ENCODE measurements around the gene AK9. TPM values are rescaled to one million over a fixed set of nuclear protein-coding genes. Genes with fewer than 3 reads are reported as not detected.

AK9 gene
- total RNA-seq, 1 donor from 2014 or later, result 12.9 TPM

DNA sequence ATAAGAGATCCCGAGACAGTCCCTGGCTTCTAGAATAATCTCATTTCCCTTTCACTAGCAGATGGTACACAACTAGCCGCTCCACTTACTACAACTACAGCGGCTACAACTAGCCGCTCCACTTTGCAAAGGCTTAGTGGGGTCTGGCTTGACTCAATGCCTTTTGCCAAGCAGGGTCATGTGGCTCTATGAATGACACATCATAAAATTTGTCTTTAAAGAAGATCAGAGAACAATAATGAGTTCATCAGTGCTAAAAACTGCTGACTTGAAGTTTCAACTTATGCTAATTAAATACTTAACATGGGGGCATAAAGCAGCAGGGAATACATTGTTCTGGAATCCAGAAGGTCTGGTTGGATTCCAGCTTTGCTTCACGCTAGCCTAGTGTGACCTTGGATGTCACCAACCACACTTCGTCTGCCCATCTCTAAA is 233.4 kb downstream of the AK9 start:
- DNase-seq (ENCODE audit: low spot score), result no peak

DNA sequence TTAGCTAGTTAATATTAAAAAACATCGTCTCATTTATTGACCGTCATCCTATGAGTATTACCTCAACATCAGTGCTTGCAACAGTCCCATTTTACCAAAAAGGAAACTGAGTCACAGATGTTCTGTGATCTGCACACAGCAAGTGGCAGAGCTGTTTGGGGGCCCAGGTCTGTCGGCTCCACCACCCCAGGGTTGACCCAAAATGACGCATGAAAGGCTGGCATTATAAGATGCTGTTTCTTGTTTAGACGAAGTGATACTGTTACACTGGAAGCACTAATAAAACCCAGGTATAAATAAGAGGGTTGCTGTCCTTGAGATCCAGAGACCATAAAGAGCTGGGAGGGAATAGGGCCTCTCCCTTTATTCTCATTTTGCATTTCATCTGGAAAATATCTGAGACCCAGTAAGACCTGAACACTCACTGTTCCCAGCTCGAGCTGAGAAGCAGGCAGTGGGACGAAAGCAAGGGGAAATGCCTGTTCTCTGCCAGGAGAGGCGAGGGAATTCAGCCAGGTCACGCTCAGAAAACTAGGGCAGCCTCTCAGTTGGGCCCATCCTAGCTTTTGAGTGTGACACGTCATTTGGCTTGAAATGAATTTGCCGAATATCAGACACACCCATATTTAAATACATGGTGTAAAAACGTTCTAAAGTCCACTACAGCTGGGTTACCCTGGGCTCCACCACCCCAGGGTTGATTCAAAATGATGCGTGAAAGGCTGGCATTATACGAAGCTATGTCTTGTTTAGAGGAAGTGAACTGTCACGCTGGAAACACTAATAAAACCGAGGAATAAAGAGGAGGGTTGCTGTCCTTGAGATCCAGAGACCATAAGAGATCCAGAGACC is 234.1 kb downstream of the AK9 start:
- DNase-seq (ENCODE audit: low spot score), result no peak

DNA sequence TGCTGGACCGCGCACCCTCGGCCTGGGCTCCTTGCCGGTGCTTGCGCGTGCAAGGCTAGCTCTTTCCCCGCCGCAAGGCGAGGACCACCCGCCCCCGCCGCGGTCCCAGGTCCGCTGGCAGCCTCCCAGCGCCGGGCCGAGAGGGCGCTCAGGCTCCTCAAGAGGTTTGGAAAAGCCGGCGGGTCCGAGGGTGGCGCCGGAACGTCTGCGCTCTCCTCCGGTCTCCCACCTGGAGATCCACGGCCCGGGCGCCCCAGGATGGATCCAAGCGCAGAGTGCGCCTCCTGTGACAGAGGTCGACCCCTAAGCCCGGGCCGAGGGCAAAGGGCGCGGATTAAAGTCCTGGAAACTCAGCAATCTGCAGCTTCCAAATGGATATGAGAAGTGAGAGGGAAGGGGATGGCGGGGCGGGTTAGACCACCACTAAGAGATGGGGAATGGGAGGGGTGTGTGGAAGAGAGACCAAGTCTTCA is 234.9 kb downstream of the AK9 start:
- no peak for DNase-seq (ENCODE audit: low spot score)

DNA sequence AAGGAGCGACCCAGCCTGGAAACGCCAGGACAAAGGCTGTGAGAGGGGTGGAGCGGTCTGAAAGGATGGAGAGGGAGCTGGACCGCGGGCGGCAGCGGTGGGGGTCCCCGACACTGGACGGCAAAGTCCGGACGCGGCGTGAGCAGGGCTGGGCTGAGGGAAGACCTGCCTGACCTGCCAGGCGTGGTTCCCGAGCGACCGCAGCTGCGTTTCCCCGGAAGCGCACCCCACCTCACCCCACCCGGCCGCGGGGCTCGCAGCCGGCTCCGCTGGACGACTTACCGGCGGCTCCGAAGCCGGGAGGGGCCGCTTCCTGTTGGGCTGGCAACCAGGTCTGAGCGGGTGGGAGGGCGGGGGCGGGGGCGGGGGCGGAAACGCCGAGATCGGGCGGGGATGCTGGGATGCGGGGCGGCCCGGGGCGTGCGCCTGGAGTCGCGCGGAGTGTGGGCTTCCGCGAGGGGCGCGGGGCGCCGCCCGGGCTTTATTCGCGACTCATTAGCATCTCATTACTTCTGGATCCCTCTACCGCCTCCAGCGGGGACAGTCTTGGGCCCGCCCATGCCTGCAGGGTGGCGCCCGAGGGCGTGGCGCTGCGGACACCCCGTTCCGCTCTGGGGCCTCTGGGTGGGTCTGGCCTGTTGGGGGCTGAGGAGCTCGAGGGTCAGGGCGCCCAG is 235.4 kb downstream of the AK9 start, which contains the start of gene MICAL1:
TSS of gene MICAL1 (minus strand) at position 336 of the 674 bp plus-strand sequence. CDS start 1,576 bp downstream, outside the sequence.
- peak; percentile 77 for DNase-seq (ENCODE audit: low spot score)

DNA sequence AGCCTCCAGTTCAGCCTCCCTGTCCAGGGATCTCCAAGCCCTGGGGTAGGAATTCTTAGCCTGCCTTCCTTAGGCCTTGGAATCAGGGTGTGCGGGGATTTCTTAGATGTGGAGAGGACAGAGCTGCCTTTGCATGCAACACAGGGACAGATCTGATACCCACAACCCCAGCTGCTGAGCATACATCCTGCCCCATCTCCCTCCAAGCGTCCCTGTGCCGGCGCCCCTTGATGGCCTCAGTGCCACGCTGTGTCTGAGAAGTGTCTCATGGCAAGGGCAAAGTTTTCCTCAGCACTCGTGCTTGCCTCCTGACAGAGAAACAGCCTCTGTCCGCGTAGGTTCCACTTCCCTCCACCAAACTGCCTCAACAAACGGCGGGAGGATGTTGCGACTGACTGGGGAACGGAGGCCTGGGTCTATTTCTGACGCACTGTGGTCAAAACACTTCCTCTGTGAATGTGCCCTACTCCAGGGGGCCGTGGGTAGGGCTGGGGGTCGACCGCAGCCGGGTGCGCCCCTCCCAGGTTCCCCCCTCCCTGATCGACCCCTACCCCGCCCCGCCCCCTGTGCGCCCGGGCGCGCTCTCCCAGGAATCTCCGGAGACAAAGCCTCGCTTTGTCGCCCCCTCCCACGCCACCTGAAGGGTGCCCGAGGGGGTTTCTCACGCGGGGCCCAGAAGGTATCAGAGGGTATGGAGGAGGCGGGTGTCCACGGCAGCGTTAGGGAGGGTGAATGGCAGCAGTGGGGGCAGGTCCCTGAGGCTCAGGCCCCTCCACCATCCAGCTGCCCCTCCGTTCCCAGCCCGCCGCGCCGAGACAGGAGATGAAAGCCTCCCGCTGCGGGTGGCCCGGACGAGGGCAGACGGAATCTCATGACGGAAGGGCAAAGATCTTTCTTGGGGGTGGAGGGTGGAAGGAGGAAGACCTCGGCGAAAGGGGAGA is 236.2 kb downstream of the AK9 start:
- DNase-seq (ENCODE audit: low spot score), result peak; percentile 75

DNA sequence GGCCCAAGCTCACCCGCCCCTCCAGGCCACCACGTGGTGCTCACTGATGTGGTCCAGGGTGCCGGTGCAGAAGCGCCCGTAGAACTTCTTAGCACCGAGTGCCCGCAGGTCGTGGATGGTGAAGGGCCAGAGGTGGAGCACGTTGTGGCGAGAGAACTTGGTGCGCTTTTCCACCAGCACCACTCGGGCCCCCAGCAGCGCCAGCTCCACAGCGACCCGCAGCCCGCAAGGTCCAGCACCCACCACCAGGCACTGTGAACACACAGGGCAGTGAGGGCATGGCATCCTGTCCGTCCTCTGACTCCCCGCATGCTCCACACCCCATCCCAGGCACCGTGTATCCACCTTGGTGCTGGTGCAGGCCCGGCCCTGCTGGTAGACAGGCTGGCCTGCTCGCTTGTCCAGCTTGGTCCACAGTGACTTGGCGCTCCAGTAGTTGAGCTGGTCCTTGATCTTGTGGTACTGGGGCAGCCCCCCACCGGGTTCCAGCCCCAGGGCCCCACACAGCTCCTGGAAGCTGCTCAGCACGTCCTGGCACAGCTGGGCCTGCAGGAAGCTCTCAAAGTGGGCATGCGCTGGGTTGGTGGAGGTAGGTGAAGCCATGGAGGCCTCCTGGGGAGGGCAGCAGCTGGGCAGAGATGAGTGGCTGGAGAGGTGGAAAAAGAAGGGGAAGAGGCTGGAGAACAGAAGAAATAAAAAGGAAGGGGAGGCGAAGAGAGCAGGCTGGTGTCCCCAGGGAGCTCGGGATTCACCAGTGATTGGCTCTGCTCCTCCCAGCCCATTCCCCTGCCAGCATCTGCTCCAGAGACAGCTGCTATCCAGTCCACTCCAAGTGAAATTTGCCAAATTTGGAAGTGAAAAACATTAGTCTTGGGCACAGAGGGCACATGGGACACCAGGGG is 237.2 kb downstream of the AK9 start:
- peak; percentile 71 for DNase-seq (ENCODE audit: low spot score)

DNA sequence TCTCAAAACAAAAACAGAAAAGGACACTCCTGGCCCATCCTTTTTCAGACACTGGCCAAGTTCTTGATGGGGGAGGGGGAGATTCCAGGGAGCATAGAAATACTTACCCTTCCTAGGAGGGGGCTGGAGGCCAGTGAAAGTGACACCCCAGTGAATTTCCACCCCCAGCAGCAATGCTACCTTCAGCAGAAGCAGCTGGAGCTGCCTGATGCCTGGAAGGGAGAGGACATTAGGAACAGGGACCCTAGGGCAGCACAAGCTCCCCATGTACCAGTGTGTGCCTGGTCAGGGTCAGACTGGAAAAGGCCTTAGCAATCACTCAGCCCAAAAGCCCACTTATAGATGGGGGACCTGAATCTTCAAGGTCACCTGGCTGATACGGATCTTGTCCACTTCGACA is 237.8 kb downstream of the AK9 start:
- no peak for DNase-seq (ENCODE audit: low spot score)

DNA sequence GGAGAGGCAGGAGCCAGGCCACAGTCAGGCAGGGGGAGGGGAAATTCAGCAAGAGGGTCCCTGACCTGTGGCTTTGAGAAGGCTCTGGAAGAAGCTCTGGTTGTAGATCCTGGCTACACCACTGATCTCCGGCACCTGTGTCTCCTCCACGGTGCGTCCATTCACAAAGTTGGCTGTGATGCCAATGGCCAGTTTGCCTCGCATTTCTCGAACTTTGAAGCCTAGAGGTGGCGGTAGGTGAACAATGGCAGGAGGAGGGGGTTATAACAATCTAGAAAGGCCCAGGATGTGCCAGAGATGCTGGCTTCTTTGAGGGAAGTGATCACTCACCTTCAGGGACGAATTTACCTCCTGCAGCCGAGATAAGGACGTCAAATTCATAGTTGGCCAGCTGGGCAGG is 238.8 kb downstream of the AK9 start:
- DNase-seq (ENCODE audit: low spot score), result no peak

DNA sequence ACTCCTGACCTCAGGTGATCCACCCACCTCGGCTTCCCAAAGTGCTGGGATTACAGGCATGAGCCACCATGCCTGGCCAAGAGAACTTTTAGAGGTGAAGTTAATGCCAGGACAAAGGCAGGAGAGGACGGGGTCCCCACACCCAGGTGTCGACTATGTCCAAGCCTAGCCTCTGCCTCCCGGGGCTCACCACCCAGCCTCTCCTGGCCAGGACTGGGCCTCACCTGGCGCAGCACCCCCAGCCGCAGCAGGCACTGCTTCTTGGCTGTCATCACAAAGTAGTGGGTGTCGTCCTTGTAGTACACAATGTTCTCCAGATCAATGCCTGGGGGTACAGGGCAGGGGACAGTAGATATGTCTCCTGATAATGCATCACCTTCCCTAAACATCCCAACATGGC is 239.6 kb downstream of the AK9 start:
- no peak for DNase-seq (ENCODE audit: low spot score)

DNA sequence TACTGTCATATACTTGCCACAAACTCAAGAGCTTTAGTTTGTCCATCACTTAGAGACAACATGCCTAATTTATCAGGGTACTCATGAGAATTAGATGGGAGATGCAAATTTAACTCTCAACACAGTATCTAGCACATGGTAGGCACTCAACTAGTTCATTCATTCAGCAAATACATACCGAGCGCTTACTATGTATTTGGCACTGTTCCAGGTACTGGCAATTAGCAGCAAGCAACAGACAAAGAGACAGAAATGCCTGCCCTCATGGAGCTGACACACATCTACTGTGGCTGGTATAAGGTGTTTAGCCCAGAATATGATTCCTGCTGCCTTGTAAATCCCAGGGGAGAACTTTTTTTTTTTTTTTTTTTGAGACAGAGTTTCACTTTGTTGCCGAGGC is 240.2 kb downstream of the AK9 start:
- DNase-seq (ENCODE audit: low spot score), result no peak

DNA sequence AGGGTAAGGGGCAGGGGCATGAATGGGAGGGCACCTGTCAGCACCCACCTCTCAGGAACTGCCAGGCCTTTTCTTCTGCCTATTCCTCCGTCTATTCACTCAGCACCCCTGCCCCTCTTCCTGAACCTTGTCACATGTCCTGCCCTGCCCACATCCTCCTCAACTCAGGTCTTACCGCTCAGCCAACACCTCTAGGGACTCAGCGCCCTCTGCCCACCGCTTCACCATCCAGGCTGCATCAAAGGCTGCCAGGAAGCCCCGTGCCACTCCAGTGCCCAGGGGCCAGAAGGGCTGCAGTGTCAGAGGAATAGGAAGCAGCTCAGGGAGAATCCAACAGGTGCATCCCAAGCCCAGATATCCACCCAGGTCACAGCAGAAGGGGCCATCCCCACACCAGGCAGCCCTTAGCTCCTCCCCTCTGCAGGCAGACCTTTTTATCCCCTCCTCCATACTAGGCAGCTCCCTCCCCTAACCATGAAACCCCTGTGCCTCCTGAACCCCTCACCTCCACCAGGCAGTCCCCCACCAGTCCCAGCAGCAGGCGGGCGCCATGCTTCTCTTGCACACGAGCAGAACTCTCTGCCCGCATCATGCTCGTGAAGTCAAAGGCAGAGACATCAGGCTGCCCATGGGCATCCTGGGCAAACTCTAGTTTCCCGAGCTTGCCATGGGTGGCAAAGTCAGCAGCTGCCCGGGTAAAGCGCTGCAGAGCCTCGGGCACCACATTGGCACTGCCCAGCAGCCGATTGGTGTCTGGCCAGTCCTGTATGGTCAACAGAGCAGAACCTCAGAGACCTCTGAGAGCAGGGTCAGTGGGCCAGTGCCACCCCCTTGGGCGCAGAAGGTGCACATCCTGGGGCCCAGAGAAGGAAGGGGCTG is 241.0 kb downstream of the AK9 start:
- peak; percentile 48 for DNase-seq (ENCODE audit: low spot score)

DNA sequence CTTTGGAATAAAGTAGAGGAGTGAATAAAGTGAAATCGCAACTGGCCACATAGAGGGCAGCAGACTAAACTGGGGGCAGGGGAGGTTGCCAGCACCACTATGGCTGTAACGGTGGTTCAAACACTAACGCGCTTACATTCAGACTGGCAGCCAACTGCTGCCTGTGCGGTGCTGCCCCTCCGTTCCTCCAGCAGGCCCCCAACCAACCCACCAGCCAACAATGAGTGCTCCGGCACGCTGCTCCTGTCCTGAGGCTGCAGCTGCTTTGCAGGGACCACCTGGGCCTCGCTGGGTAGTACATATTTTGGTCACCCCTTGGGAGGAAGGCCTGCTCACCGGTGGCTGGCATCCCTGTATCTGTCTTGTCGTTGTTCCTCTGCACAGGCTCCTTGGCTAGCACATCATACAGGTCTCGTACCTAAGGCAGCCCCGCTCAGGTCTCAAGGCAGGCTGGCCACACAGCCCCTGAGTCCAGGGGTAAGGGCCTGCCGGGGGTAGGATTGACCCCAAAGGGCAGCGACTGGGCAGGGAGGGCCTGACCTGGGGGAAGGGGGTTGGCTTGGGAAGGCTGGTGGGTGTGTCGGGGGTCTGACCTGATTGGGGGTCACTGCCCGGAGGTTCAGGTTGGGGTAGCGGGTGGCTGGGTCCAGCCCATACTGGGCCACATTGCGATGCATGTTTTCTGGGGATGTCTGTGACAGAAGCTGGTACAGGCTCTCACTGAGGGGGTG is 241.8 kb downstream of the AK9 start:
- DNase-seq (ENCODE audit: low spot score), result no peak

DNA sequence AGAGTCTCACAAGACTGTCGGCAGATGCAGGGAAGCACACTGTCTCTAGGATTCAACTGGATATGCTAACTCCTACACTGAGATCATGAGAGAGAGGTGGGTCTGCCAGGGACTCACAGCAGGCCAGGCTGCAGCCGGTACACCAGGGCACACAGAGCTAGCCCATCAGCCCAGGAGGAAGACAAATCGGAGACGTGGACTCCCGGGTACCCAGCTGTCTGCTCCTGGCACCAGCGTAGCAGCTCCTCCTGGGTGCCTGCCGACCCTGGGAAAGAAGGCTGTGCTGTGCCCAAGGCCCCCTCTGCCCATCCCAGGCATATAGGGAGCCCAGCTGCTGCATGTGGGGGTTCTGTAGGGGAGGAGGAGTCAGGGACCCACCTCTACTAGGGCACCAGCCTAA is 242.4 kb downstream of the AK9 start:
- DNase-seq (ENCODE audit: low spot score), result no peak

DNA sequence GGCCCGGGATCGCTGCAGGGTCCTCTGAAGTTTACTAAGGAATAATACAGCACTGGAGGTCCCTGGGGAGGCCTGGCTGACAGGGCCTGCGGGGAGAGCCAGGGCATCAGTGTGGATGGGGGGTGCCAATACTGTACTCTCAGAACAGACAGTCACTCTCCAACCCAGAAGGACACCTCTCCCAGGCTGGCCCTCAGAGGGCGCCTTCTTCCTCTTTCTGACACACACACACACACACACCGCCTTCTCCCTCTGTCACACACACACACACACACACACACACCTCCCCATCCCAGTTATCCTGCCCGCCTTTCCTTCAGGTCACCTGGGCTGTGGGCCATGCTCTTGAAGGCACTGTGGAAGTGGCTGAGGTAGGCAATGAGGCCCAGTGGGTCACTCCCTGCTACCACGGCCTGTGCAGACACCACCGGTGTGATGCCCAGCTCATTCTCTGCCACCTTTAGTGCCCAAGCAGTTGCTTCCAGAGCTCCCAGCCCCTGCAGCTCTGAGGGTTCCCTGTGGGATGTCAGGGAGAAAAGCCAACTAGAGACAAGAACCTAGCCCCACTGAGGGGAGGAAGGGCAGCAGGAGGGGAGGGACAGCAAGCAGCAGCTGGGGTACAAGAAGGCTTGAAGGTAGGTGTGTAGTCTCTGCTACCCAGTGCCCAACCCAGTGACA is 243.0 kb downstream of the AK9 start:
- DNase-seq (ENCODE audit: low spot score), result no peak

DNA sequence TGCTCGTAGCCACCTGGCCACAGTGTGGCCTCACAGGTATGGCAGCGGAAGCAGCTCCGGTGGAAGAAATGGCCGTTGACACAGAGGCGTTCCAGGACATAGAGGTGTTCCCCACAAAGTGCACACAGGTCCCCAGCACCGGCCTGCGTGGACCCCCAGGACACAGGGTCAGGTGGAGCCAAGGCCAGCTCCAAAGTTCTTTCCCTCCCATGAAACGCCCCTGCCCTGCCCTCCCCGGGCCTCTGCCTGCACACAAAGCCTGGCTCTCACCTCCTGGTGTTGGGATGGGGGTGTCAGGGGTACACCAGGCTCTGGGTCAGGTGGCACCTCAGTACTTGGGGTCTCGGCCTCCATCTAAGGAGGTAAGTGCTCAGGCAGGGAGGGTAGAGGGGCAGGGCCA is 243.9 kb downstream of the AK9 start:
- no peak for DNase-seq (ENCODE audit: low spot score)

DNA sequence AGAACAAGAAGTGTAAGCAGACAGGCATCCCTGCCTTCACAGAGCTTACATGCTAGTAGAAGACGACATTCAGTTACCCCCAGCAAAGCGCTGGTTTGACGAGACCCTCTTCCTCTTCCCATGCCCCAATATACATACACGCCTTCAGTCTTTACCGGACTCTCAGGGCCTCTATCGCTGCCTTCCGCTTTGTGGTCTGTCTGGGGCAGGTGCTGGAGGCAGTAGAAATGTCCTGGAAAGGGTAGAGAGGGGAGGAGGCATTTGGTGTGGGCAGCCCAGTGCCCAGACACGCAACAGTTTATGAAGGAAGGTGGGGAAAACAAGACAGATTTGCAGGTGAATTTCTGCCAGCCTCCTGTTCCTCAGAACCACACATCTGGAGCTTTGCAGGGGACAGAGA is 244.5 kb downstream of the AK9 start:
- DNase-seq (ENCODE audit: low spot score), result no peak

DNA sequence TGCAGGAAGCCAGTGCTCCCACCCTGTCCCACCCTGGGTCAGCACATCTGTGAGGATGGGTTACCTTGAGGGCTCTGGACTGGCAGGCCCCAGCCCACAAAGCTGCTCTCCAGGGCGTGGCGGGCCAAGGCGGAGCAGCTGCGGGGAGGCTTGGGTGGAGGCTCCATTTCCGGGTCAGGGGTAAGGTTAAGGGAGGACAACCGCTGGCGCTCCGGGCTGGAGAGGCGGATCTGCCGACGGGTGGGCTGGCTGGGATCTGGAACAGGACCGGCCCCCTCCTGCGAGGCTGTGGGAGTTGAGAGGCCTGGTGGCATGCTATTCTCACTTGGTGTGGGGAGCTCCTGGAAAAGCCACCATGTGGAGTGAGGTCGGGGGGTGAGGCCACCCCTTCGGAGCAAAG is 244.9 kb downstream of the AK9 start:
- no peak for DNase-seq (ENCODE audit: low spot score)

DNA sequence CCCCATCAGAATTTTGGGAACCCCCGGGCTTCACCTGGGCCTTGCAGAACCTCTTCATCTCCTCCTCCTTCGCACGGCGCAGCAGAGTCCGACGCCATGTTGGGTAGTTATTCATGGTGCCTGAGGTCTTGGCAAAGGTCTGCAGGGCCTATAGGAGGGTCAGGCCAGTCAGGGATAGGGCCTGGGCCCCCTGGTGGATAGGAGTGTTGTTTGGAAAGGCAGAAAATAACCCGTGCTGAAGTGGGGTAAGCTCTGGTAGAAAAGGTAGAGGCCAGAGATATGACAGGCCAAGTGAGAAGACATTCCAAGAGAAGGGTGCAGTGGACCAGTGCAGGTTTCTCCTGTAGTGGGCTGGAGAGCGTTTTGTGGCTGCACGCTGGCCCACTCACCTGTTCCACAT is 245.6 kb downstream of the AK9 start:
- no peak for DNase-seq (ENCODE audit: low spot score)

Data from ureter (tissue), 1 donor.